Epidermal melanocyte (primary cell): Measurements from ENCODE around the gene UGT1A7.
"Not testable (repeated sequence)": the region's sequence is repeated elsewhere in the genome, so short reads cannot be mapped to it uniquely, and the experiment has no call there.

Source experiments
- DNase-seq: peaks from one replicate; pipeline ENCODE4 v3.0.0; 2011; ENCODE audit warnings: low spot score; ENCODE audit not compliant: insufficient read length

UGT1A7 gene

GRCh38 chr2:233680361-233681045 is 1.2 kb upstream of the UGT1A7 start:
- DNase-seq = no peak

- no peak for DNase-seq
Measured at GRCh38 chr2:233684640-233685039, 2.9 kb downstream of the UGT1A7 start.

GRCh38 chr2:233686928-233687327 is 5.2 kb downstream of the UGT1A7 start:
- no peak for DNase-seq

- DNase-seq = no peak
Measured at GRCh38 chr2:233688341-233688740, 6.6 kb downstream of the UGT1A7 start.

- DNase-seq = no peak
Measured at GRCh38 chr2:233689031-233689430, 7.3 kb downstream of the UGT1A7 start.

GRCh38 chr2:233689501-233689900 is 7.8 kb downstream of the UGT1A7 start:
- no peak for DNase-seq

GRCh38 chr2:233690444-233690843 is 8.7 kb downstream of the UGT1A7 start:
- DNase-seq = no peak

- no peak for DNase-seq
Measured at GRCh38 chr2:233691443-233692433, 10.0 kb downstream of the UGT1A7 start.

GRCh38 chr2:233692648-233693047 is 10.9 kb downstream of the UGT1A7 start, which contains the start of gene UGT1A6:
Gene UGT1A6 (plus strand): TSS chr2:233692890. CDS start chr2:233693005, 115 bp downstream.
- DNase-seq = no peak

- DNase-seq = no peak
Measured at GRCh38 chr2:233693963-233694362, 12.3 kb downstream of the UGT1A7 start.

GRCh38 chr2:233698740-233699139 is 17.0 kb downstream of the UGT1A7 start:
- no peak for DNase-seq

GRCh38 chr2:233699424-233700027 is 17.8 kb downstream of the UGT1A7 start:
- DNase-seq = no peak

- no peak for DNase-seq
Measured at GRCh38 chr2:233700028-233700635, 18.4 kb downstream of the UGT1A7 start.

GRCh38 chr2:233700842-233701241 is 19.1 kb downstream of the UGT1A7 start:
- not testable (repeated sequence) for DNase-seq

- DNase-seq = no peak
Measured at GRCh38 chr2:233702238-233702637, 20.5 kb downstream of the UGT1A7 start.

- DNase-seq = no peak
Measured at GRCh38 chr2:233705911-233706506, 24.3 kb downstream of the UGT1A7 start.

- DNase-seq = no peak
Measured at GRCh38 chr2:233706720-233707119, 25.0 kb downstream of the UGT1A7 start.

GRCh38 chr2:233707940-233708644 is 26.4 kb downstream of the UGT1A7 start:
- no peak for DNase-seq

GRCh38 chr2:233708942-233709341 is 27.2 kb downstream of the UGT1A7 start:
- DNase-seq = no peak

- peak; percentile 46 for DNase-seq
Measured at GRCh38 chr2:233711312-233712008, 29.8 kb downstream of the UGT1A7 start.
